ENCODE results near the gene RASSF3. TPM values are rescaled to one million over a fixed set of nuclear protein-coding genes. Genes with fewer than 3 reads are reported as not detected.

RASSF3 gene
- polyA plus RNA-seq, 1 donor from 2014 or later = 0.06 TPM

- Histone ChIP-seq H3K4me3 (ENCODE audit: low read length) (no peak overlapping the region), H3K9ac (ENCODE audit: low read length) (no peak overlapping the region), H3F3A (ENCODE audit: insufficient read depth, low read length, poor library complexity, severe bottlenecking) (no peaks in the 10 kb centered on the region), H3K4me2 (ENCODE audit: low read length) (no peak overlapping the region), H3K9me3 (ENCODE audit: low read length) (no peaks in the 10 kb centered on the region), H3K27me3 (ENCODE audit: insufficient read depth, low read depth, low read length) (no peaks in the 10 kb centered on the region), H3K36me3 (ENCODE audit: insufficient read depth, low read length) (peaks cover 10% of the 10 kb centered on the region), H4K20me1 (ENCODE audit: insufficient read depth) (no peaks in the 10 kb centered on the region), H2AFZ (ENCODE audit: low read depth, low read length) (no peak overlapping the region), H3K27ac (ENCODE audit: low read length) (no peak overlapping the region), H3K9me2 (ENCODE audit: insufficient read depth, low read length) (no peaks in the 10 kb centered on the region), H3K79me2 (replicated peaks; ENCODE audit: insufficient read depth, low read length) (no peaks in the 10 kb centered on the region)
- TF ChIP-seq CTCF (IDR thresholded peaks at IDR 0.05; ENCODE audit: poor library complexity, severe bottlenecking) = no peak
- no peak for TF ChIP-seq EP300 (conservative IDR thresholded peaks at IDR 0.05; ENCODE audit: poor library complexity, severe bottlenecking)
- no peak for TF ChIP-seq REST (IDR thresholded peaks at IDR 0.05; ENCODE audit: borderline replicate concordance)
- no peak for TF ChIP-seq EZH2 (IDR thresholded peaks at IDR 0.05; ENCODE audit: borderline replicate concordance, insufficient read depth, low read length, poor library complexity, severe bottlenecking)
- TF ChIP-seq TAF1 (IDR thresholded peaks at IDR 0.05; ENCODE audit: low read depth) = no peak
- no peak for TF ChIP-seq SMC3 (conservative IDR thresholded peaks at IDR 0.05; ENCODE audit: poor library complexity)
- no peak for TF ChIP-seq MXI1 (conservative IDR thresholded peaks at IDR 0.05; ENCODE audit: poor library complexity, severe bottlenecking)
- no peak for TF ChIP-seq RAD21 (conservative IDR thresholded peaks at IDR 0.05)
- TF ChIP-seq POLR2AphosphoS5 (IDR thresholded peaks at IDR 0.05) = no peak
Measured at GRCh38 chr12:64714551-64714968, 104.3 kb downstream of the RASSF3 start.

- H3K4me2 ChIP-seq (ENCODE audit: low read length) = no peak overlapping the region
- no peaks in the 10 kb centered on the region for H3K9me3 ChIP-seq (ENCODE audit: low read length)
- no peak overlapping the region for H3K4me3 ChIP-seq (ENCODE audit: low read length)
- no peaks in the 10 kb centered on the region for H3K9me2 ChIP-seq (ENCODE audit: insufficient read depth, low read length)
- H3K79me2 ChIP-seq (replicated peaks; ENCODE audit: insufficient read depth, low read length) = no peaks in the 10 kb centered on the region
- no peak overlapping the region for H3K9ac ChIP-seq (ENCODE audit: low read length)
- no peaks in the 10 kb centered on the region for H3F3A ChIP-seq (ENCODE audit: insufficient read depth, low read length, poor library complexity, severe bottlenecking)
- no peak overlapping the region for H2AFZ ChIP-seq (ENCODE audit: low read depth, low read length)
- H3K36me3 ChIP-seq (ENCODE audit: insufficient read depth, low read length) = peaks cover 18% of the 10 kb centered on the region
- no peaks in the 10 kb centered on the region for H3K27me3 ChIP-seq (ENCODE audit: insufficient read depth, low read depth, low read length)
- no peak for TF ChIP-seq EZH2 (IDR thresholded peaks at IDR 0.05; ENCODE audit: borderline replicate concordance, insufficient read depth, low read length, poor library complexity, severe bottlenecking)
- no peak for TF ChIP-seq SMC3 (conservative IDR thresholded peaks at IDR 0.05; ENCODE audit: poor library complexity)
- TF ChIP-seq POLR2AphosphoS5 (IDR thresholded peaks at IDR 0.05) = no peak
- no peak for TF ChIP-seq RAD21 (conservative IDR thresholded peaks at IDR 0.05)
- no peak for TF ChIP-seq MXI1 (conservative IDR thresholded peaks at IDR 0.05; ENCODE audit: poor library complexity, severe bottlenecking)
- TF ChIP-seq TAF1 (IDR thresholded peaks at IDR 0.05; ENCODE audit: low read depth) = no peak
- TF ChIP-seq CTCF (IDR thresholded peaks at IDR 0.05; ENCODE audit: poor library complexity, severe bottlenecking) = no peak
- no peak for TF ChIP-seq EP300 (conservative IDR thresholded peaks at IDR 0.05; ENCODE audit: poor library complexity, severe bottlenecking)
- TF ChIP-seq REST (IDR thresholded peaks at IDR 0.05; ENCODE audit: borderline replicate concordance) = no peak
- H3K27ac ChIP-seq (ENCODE audit: low read length) = no peak overlapping the region
- no peaks in the 10 kb centered on the region for H4K20me1 ChIP-seq (ENCODE audit: insufficient read depth)
Measured at GRCh38 chr12:64716371-64716770, 106.1 kb downstream of the RASSF3 start.

Data from neural cell (in vitro differentiated cells).